Endothelial cell of umbilical vein (primary cell): Measurements from ENCODE around the gene TMEM229B. TPM values are rescaled to one million over a fixed set of nuclear protein-coding genes. Genes with fewer than 3 reads are reported as not detected.

Source experiments
- BruUV-seq: library from RNA; stranded (reverse); fragments of 400-500 nt; replicated peaks from 2 replicates; lab custom pipeline; 2021; lab: Mats Ljungman, UMichigan
- CTCF ChIA-PET: fragments of 300-600, 350-600 bp; sonication (Branson Sonifier 250); formaldehyde crosslinking; loops from one replicate; lab custom pipeline; 2021; ENCODE audit warnings: antibody characterized with exemption, inconsistent platforms; lab: Charles Lee
- POLR2A ChIA-PET: fragments of 300-600, 350-600 bp; sonication (Branson Sonifier 250); formaldehyde crosslinking; loops from one replicate; lab custom pipeline; 2021; ENCODE audit warnings: antibody characterized with exemption, inconsistent platforms; lab: Charles Lee
- DNase-seq: peaks from one replicate; pipeline ENCODE4 v3.0.0-alpha.2; 2011; ENCODE audit warnings: low read depth, low spot score
- FAIRE-seq: peaks from 2 replicates; lab custom pipeline; 2011; peaks lifted over from hg19 to GRCh38; lab: Jason Lieb, UNC
- H2AFZ ChIP-seq: 2 replicates; pipeline ENCODE4 v1.6.0; 2012; ENCODE audit warnings: low read depth, low read length, control low read depth, inconsistent platforms
- H3K27ac ChIP-seq: 2 replicates; pipeline ENCODE4 v1.5.1; 2011; ENCODE audit warnings: low read depth, mild to moderate bottlenecking, control low read depth, low read length, moderate library complexity; ENCODE audit not compliant: insufficient read depth
- H3K27me3 ChIP-seq, 2 experiments: 2 replicates each; pipeline versions ENCODE4 v1.6.0 to v1.6.1; 2011; ENCODE audit warnings: low read length in 2 of 2, mixed read lengths in 1 of 2; ENCODE audit not compliant: control insufficient read depth in 2 of 2, insufficient read depth in 2 of 2
- H3K36me3 ChIP-seq, 2 experiments: 2 replicates in 1 of 2; 3 replicates in 1 of 2; pipeline ENCODE4 v1.5.1; 2011; ENCODE audit warnings: low read length in 2 of 2, mild to moderate bottlenecking in 1 of 2, moderate library complexity in 1 of 2; ENCODE audit not compliant: control insufficient read depth in 2 of 2, insufficient read depth in 2 of 2; ENCODE audit errors: extremely low read depth in 1 of 2
- H3K4me1 ChIP-seq: 3 replicates; pipeline ENCODE4 v1.5.1; 2011; ENCODE audit warnings: mild to moderate bottlenecking, low read length; ENCODE audit not compliant: control insufficient read depth, insufficient read depth; ENCODE audit errors: extremely low read depth
- H3K4me2 ChIP-seq: 2 replicates; pipeline ENCODE4 v1.6.1; 2011; ENCODE audit warnings: low read length, control low read depth, mixed read lengths; ENCODE audit not compliant: insufficient read depth
- H3K4me3 ChIP-seq, 3 experiments: fragments of 200-600 bp in 1 of 3; sonication (generic), shearing (Covaris generic) in 1 of 3; replicated peaks in 1 of 3; 2 replicates each; pipeline ENCODE4 v1.5.1; 2011 to 2016; ENCODE audit warnings: control low read depth in 3 of 3, low read length in 3 of 3, mild to moderate bottlenecking in 2 of 3, inconsistent platforms in 1 of 3, low read depth in 1 of 3, moderate library complexity in 1 of 3; ENCODE audit not compliant: insufficient read depth in 1 of 3
- H3K79me2 ChIP-seq: 2 replicates; pipeline ENCODE4 v1.6.0; 2012; ENCODE audit warnings: low read length, inconsistent platforms; ENCODE audit not compliant: control insufficient read depth, insufficient read depth
- H3K9ac ChIP-seq: replicated peaks from 2 replicates; pipeline ENCODE3; 2011; ENCODE audit warnings: low read length, control low read depth; ENCODE audit not compliant: insufficient read depth; ENCODE audit errors: extremely low read depth
- H3K9me1 ChIP-seq: replicated peaks from 3 replicates; pipeline ENCODE4 v1.6.0; 2011; ENCODE audit warnings: mild to moderate bottlenecking, low read length; ENCODE audit not compliant: control insufficient read depth, insufficient read depth; ENCODE audit errors: extremely low read depth
- H3K9me3 ChIP-seq: replicated peaks from 2 replicates; pipeline ENCODE4 v1.5.1; 2012; ENCODE audit warnings: low read length, inconsistent platforms; ENCODE audit not compliant: control insufficient read depth, insufficient read depth
- H4K20me1 ChIP-seq: replicated peaks from 2 replicates; pipeline ENCODE3; 2011; ENCODE audit warnings: mild to moderate bottlenecking, low read length; ENCODE audit not compliant: control insufficient read depth, insufficient read depth; ENCODE audit errors: extremely low read depth
- EZH2 ChIP-seq: IDR thresholded peaks from 2 replicates; pipeline ENCODE4 v1.6.1; 2012; ENCODE audit warnings: borderline replicate concordance, low read depth, mild to moderate bottlenecking, moderate library complexity, low read length, inconsistent platforms; ENCODE audit not compliant: severe bottlenecking
- FOS ChIP-seq: IDR thresholded peaks from 2 replicates; pipeline ENCODE4 v1.6.1; 2011; ENCODE audit warnings: mild to moderate bottlenecking, low read length, moderate library complexity, borderline replicate concordance; ENCODE audit not compliant: insufficient read depth
- GATA2 ChIP-seq: IDR thresholded peaks from 2 replicates; pipeline ENCODE4 v1.7.0; 2011; ENCODE audit warnings: low read depth, mild to moderate bottlenecking, moderate library complexity, mixed read lengths, low read length; ENCODE audit not compliant: insufficient read length, insufficient read depth
- JUN ChIP-seq: IDR thresholded peaks from 2 replicates; pipeline ENCODE4 v1.6.1; 2011; ENCODE audit warnings: borderline replicate concordance, low read depth; ENCODE audit not compliant: insufficient read length, insufficient read depth
- MYC ChIP-seq: IDR thresholded peaks from one replicate; pipeline ENCODE4 v1.6.1; 2011; ENCODE audit warnings: mild to moderate bottlenecking, low read depth, low read length
- POLR2A ChIP-seq: IDR thresholded peaks from 2 replicates; pipeline ENCODE4 v1.6.1; 2012; ENCODE audit warnings: low read depth, mild to moderate bottlenecking, control low read depth, low read length
- POLR2AphosphoS5 ChIP-seq: IDR thresholded peaks from 2 replicates; pipeline ENCODE4 v1.6.1; 2012; ENCODE audit warnings: low read depth, mild to moderate bottlenecking, control low read depth, low read length, moderate library complexity; ENCODE audit not compliant: insufficient read depth
- dilution Hi-C: fragments of 300-500 bp; cut with MboI; formaldehyde crosslinking; loops from one replicate; pipeline ENCODE4 v1.15.0; 2019; ENCODE audit warnings: low sequenced_read_pairs; ENCODE audit not compliant: extremely low pct_ligation_motif_present
- intact Hi-C: fragments of 100-400 bp; cut with micrococcal nuclease; formaldehyde crosslinking; loops from one replicate; pipeline ENCODE4 v1.10.0; 2022
- polyA plus RNA-seq, 4 experiments: library from polyadenylated mRNA; depleted of rRNA in 3 of 4; stranded (reverse) in 3 of 4; unstranded in 1 of 4; fragments of >200 nt; gene quantifications; 2 replicates each; pipeline versions ENCODE4 v1.2.1 to v1.2.3, GENCODE V29; 2011 to 2012; ENCODE audit warnings: missing spikeins in 1 of 4
- total RNA-seq: library from RNA; stranded (reverse); gene quantifications from 2 replicates; pipeline ENCODE4 v1.2.3, GENCODE V29; 2021
- TF ChIP-seq, protein P1 (sequence below): IDR thresholded peaks from 2 replicates; pipeline ENCODE4 v1.6.1; 2011; ENCODE audit not compliant: insufficient read depth, insufficient read length
- TF ChIP-seq, protein P2 (sequence below), 2 donors: IDR thresholded peaks; 1 replicate in 1 of 2; 2 replicates in 1 of 2; pipeline ENCODE4 v1.5.1; 2011; ENCODE audit warnings: low read length in 2 of 2, mild to moderate bottlenecking in 2 of 2, moderate library complexity in 2 of 2, control low read depth in 1 of 2, inconsistent platforms in 1 of 2, low read depth in 1 of 2; ENCODE audit not compliant: insufficient read depth in 1 of 2; ENCODE audit errors: extremely low read depth in 1 of 2

TMEM229B gene
- total and polyA plus RNA-seq, 2 donors (not counting 3 experiments of a cell fraction or from before 2014, with no cell fraction given) = 0.03 TPM; not detected in 1

DNA sequence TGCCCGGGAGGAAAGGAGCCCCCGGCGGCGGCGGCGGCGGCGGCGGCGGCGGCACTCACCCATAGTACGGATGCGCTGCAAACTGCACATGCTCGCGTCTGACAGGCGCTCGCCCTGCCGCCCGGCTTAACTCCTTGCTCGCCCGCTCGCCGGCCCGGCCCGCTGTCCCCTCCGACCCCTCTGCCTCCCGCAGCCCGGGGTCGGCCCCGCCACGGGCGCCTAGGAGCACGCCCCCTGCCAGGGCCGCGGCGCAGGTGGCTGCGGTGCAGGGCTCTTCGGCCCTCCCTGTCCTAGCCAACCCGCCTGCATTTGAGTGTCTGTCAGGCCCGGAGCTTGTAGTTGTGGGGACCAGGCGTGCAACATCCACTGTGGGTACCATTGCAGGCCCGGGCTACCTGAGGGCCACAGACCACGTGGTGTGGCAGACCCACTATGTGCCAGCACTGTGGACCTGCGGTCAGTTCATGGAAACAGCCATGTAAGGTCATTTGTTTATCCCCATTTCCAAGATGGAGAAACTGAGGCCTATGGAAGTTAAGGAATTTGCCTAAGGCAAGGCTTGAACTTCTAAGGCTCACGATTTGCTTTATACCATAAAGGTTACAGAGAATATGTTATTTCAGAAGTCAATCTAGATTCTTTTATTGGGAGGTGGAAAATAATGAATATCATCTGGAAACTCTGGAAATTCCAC lies 27.0 kb upstream of the TMEM229B start:
- Histone ChIP-seq H2AFZ (peak overlapping the region; percentile 85), H3K4me1 (peaks cover 3% of the 10 kb centered on the region), H3K4me2 (peak overlapping the region; percentile 51), H3K4me3 (peak overlapping the region in 2 of 3 experiments; percentile 58 to 71), H3K27me3 (peaks cover 38 to 64% of the 10 kb centered on the region in 2 experiments), H3K79me2 (no peaks in the 10 kb centered on the region), H4K20me1 (no peaks in the 10 kb centered on the region), H3K9me3 (no peaks in the 10 kb centered on the region), H3K9ac (no peak overlapping the region), H3K9me1 (no peaks in the 10 kb centered on the region), H3K36me3 (no peaks in the 10 kb centered on the region), H3K27ac (no peak overlapping the region)
- FAIRE-seq (no peak), DNase-seq (no peak)
- no TSS peak for BruUV-seq
- dilution Hi-C loops = no loop called here
- TF ChIP-seq, protein P1, sequence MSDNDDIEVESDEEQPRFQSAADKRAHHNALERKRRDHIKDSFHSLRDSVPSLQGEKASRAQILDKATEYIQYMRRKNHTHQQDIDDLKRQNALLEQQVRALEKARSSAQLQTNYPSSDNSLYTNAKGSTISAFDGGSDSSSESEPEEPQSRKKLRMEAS = no peak
- TF ChIP-seq JUN (no peak), FOS (no peak), POLR2A (no peak), MYC (no peak), GATA2 (no peak), POLR2AphosphoS5 (no peak), EZH2 (no peak)
- TF ChIP-seq, protein P2, sequence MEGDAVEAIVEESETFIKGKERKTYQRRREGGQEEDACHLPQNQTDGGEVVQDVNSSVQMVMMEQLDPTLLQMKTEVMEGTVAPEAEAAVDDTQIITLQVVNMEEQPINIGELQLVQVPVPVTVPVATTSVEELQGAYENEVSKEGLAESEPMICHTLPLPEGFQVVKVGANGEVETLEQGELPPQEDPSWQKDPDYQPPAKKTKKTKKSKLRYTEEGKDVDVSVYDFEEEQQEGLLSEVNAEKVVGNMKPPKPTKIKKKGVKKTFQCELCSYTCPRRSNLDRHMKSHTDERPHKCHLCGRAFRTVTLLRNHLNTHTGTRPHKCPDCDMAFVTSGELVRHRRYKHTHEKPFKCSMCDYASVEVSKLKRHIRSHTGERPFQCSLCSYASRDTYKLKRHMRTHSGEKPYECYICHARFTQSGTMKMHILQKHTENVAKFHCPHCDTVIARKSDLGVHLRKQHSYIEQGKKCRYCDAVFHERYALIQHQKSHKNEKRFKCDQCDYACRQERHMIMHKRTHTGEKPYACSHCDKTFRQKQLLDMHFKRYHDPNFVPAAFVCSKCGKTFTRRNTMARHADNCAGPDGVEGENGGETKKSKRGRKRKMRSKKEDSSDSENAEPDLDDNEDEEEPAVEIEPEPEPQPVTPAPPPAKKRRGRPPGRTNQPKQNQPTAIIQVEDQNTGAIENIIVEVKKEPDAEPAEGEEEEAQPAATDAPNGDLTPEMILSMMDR (IDR thresholded peaks at IDR 0.05; ENCODE audit: extremely low read depth in 1 of 2, insufficient read depth in 1 of 2, low read depth in 1 of 2, low read length in 2 of 2) = no peak
- intact Hi-C loops = loop anchor here (10.0 kb wide), 1 partner anchor 91 kb away; no protein-coding TSS in a partner anchor
- CTCF ChIA-PET = interaction anchor here (2.1 to 7.0 kb wide), 4 partner anchors 11 to 56 kb away, joined by 5 to 54 read pairs (median 30); no protein-coding TSS in a partner anchor
- POLR2A ChIA-PET = no interaction called here
